DMS79 treated with DMSO at 0.1 percent for 48 hours (cell line): Measurements from ENCODE around the gene FIZ1.
"Not testable (repeated sequence)": the region's sequence is repeated elsewhere in the genome, so short reads cannot be mapped to it uniquely, and the experiment has no call there.

ENCODE experiments used
- DNase-seq: peaks from one replicate; lab custom pipeline; 2025; lab: John Stamatoyannopoulos, UW

The FIZ1 gene

DNA sequence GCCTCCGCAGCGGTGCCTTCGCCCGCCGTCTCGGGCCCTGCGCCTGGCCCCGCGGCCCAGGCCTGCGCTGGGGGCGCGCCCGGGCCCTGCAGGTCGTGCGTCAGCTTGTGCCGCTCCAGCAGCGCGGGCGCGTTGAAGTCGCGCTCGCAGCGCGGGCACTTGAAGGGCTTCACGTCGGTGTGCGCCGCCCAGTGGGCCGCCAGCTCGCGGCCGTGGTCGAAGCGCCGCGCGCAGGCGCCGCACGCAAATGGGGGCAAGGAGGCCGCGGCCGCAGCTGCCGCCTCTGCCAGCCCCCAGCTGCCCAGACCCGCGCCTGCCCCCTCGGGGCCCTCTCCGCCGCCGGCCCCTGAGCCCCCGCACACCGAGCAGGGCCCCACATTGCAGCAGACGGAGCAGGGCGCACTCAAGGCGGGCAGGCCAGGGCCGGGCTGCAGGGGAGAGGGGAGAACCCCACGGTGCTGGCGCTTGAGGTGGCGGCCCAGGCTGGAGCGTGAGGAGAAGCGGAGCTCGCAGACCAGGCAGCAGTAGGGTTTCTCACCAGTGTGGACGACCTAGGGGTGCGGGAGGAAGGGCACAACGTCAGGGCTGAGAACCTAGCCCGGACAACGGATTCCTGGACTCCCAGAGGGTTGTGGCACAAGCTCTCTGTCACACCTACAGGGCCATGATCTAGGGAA, 6.1 kb downstream of the FIZ1 start:
- DNase-seq, result no peak

DNA sequence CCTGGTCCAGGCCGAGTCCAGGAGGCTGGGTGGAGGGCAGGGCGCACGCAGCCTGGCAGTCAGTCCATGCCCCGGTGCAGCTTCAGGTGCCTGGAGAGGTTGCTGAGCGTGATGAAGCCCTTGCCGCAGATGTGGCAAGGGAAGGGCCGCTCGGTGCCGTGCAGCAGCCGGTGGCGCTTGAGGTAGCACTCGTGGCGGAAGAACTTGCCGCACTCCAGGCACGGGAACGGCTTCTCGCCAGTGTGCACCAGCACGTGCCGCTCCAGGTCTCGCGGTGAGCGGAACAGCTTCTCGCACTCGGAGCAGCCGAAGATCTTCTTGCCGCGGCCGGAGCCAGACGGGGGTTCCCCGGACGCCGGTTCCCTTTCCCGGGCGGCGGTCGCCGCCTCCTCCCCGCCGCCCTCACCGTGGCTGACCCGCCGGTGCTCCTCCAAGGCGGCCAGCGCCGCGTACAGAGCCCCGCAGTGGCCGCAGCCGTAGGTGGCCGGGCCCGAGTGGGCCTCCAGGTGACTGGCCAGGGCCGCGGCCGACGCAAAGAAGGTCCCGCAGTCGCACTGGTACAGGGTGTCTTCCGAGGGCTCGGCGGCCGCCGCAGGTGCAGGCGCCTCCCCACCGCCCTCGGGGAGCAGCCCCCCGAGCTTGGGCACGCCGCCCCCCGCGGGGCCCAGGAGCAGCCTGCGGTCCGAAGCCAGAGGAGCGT, 6.8 kb downstream of the FIZ1 start:
- no peak for DNase-seq

DNA sequence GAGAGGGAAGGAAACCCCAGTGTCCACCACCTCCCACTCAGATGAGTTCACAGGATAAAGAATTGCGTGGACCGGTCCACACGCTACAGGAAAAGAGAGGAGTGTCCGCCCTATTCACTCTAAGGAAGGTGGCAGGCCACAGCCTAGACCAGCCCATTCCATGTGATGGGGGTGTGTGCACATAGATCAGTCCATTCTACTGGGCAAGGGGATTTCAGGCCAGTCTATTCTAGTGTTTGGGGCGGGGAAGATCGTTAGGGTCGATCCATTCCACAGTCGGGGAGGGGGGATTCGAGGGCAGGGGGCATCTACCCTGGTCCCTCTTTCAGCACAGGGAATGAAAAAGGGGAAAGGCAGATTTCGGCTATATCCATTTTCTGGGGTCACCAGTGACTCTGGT, 7.8 kb downstream of the FIZ1 start:
- DNase-seq, result no peak

DNA sequence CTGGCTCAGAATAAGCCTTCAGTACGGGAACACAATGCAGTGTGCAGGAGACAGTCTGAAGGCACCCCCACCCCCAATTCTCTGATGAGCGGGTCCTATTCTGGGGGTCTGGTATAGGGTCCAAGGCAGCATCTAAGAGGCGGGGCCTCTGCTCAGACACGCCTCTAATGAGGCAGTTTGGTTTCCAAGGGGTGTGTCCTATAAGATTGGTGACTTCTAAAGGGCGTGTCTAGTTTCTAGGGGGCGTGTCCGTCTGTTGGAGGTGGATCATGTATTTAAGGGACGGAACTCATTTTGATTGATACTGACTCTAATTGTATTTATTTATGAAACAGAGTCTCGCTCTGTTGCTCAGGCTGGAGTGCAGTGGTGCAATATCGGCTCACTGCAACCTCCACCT, 8.7 kb downstream of the FIZ1 start:
- no peak for DNase-seq

DNA sequence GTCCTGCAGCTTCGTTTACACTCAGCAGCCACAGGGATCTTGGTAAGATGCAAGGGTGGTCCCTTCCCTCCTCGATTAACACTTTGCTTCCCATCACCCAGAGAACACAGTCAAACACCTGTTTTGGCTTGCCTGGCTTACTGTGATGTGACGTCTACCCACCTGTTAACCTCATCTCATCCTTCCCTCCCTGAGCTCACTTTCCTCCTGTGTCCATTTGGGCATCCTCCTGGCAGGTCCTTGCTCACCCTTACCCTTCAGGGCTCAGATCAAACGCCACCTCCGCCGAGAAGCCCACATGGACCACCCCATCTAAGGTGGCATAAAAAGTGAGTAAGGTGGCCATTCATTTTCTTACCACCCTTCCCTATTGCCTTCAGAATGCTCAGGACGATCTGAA, 9.2 kb downstream of the FIZ1 start:
- no peak for DNase-seq

DNA sequence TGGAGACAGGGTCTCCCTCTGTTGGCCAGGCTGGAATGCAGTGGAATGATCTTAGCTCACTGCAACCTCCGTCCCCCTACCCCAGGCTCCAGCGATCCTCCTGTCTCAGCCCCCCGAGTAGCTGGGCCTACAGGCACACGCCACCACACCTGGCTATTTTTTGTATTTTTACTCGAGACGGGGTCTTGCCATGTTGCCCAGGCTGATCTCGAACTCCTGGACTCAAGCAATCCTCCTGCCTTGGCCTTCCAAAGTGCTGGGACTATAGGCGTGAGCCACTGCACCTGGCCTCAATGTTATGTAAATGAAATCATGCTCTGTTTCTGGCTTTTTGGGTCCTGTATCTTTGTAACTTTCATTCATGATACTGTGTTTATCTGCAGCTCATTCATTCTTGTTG, 10.6 kb downstream of the FIZ1 start:
- DNase-seq, result no peak

DNA sequence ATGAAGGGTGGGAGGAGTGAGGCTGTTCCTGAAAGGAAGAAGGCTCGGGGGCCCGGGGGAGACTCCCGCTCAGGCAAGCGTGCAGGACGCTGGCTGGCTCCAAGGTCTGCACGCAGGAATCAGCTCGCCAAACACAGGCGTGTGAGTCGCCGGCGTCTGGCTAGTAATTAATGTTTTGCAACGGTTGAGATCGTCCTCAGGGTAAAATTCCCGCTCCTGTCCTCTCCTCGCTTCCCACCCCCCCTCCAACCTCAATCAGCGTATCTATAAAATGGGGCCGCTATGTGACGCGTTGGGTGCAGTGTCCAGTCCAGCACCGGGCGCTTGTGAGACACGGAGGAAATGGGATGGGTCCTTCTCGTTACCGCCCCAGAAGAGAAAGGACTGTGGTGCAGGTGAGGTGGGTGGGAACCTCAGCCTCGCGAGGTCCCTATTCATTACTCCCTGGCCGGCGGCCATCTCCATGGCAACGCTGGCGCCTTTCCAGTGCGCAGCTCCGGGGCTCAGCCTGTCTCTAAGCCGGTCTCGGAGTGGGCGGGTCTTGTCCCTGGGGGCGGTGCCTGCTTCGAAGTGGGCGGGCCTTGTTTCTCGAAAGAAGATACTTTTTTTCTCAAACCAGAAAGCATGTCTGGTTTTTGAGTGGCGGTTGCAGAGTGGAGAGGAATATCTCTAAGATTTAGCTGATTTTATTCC, 12.2 kb downstream of the FIZ1 start:
- DNase-seq, result peak; percentile 90

DNA sequence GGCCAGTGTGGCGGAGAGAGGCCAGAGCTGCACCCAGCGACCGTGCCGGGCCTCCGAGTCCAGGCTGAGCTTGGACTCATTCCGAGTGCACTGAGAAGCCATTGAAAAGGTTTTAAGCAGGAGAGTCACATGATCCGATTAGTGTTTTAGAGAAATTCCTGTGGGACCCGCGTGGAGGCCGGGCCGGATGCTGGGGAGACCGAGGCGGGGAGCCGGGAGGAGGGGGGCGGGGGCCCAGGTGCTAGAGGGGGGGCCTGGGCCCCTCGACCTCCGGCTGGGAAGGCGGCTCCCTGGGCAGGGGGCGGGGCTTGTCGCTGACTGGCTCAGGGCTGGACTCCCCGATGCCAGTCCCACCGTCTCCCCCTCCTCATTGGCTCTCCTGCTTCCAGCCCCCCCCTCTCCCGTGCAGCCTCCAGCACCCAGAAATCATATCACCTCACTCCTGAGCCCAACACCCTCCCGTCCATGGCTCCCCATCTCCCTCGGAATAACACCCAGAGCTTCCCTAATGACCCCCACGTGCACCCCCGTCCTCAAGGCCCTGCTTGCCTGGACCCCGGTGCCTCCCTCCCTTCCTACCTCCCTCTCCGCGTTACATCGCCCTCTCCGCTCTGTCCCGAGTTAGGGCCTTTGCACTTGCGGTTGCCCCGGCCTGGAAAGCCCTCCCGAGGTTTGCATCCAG, 13.5 kb downstream of the FIZ1 start:
- DNase-seq, result peak; percentile 33

DNA sequence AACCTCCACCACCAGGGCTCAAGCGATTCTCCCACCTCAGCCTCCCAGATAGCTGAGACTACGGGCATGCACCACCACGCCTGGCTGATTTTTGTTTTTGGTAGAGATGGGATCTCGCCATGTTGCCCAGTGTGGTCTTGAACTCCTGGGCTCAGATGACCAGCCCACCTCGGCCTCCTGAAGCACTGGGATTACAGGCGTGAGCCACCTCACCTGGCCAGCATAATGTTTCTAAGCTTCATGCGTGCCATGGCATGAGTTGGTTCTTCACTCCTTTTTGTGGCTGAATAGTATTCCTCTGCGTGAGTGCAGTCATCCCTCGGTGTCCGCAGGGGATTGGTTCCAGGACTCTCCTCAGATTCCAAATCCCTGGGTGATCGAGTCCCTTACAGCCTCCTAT, 14.4 kb downstream of the FIZ1 start:
- DNase-seq, result no peak

DNA sequence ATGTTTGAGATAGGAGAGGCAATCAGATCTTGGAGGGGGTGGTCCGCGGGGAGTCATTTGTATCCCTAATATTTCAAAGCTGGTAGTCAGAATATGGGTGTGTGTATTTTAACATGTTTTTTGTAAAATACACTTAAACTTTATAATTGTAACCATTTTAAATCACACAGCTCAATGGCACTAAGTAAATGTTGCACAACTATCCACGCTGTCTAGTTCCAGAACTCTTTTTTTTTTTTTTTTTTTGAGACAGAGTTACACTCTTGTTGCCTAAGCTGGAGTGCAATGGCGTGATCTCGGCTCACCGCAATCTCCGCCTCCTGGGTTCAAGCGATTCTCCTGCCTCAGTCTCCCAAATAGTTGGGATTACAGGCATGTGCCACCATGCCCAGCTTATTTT, 15.4 kb downstream of the FIZ1 start:
- DNase-seq, result not testable (repeated sequence)

DNA sequence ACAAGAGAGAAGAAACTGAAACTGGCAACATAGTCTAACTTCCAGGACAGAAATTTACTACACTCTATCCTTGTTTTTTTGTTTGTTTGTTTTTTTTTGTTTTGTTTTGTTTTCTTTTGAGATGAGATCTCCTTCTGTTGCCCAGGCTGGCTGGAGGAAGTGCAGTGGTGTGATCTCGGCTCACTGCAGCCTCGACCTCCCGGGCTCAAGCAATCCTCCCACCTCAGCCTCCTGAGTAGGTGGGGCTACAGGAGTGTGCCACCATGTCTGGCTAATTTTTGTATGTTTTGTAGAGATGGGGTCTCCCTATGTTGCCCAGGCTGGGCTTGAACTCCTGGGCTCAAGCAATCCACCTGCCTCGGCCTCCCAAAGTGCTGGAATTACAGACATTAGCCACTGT, 17.0 kb downstream of the FIZ1 start:
- DNase-seq, result not testable (repeated sequence)

DNA sequence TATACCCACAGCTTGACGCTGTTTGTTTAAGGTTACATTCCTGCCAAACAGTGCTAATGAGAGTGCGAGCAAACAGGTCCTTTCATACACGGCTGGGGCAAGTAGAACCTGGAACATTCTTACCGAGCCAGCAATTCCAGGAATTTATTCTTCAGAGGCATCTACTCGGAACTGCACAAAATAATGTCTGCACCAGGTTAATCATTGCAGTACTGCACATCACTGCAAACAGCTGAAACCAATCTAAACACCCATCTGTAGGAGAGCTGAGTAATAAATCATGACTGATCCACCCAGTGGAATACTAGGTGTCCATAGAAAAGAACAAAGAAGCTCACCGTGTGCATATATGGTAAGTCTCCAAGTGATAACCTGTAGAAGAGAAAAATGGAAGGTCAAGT, 17.5 kb downstream of the FIZ1 start:
- DNase-seq, result peak; percentile 2

DNA sequence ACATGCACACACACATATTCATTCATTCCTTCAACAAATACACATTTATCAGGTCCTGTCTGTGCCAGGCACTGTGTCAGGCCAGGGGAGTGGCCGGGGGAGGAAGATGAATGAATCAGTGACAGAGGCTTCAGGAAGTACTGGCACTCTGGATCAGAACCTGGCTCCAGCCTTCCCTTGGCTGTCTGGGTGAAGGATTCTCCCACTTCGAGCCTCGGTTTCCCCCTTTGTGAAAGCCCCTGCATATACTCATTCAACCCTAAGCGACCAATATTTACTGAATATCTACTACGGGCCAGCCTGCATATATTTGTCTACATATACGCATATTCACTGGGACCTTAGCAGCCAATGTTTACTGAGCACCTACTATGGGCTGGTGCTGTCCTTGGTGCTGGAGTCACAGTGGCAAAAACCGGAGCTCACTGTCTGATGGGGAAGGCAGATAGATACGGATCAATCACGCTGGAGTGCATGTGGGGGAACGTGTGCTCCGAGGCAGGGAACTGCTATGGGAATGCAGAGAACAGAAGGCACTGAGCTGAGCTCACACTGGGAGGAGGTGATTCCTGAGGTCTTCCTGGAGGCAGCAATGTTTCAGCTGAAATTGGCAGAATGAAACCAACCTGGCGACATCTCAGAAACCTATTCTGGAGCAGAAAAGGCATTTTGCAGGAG, 18.0 kb downstream of the FIZ1 start:
- DNase-seq, result no peak

DNA sequence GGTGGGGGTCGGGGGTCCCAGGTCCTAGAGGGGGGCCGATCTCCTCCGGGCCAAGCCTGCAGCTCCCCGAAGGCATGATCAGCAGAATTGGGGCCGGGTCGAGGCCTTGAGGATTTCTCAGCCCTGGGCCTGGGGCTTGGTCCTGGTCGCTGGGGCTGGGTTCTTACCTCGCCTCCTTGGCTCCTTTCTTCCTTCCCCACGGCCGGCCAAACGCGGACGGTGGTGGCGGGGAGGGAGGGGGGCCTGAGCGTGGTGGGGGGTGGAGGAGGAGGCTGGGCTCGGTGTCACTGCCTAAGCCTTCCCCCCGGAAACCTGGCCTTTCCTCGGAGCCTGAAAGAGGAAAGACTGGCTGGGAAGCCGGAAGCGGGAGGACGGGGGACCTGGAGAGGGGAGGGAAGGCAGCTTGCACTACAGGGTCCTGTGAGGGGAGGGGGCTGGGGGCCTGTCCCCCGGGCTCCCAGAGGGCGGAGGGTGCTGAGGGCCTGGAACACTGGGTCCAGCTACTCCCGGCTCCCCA, 18.6 kb downstream of the FIZ1 start, which contains the start of gene ZNF579:
Gene ZNF579 (minus strand): TSS at position 221 of the 517 bp plus-strand sequence. CDS start 1,209 bp downstream, outside the sequence.
- DNase-seq, result peak; percentile 88

DNA sequence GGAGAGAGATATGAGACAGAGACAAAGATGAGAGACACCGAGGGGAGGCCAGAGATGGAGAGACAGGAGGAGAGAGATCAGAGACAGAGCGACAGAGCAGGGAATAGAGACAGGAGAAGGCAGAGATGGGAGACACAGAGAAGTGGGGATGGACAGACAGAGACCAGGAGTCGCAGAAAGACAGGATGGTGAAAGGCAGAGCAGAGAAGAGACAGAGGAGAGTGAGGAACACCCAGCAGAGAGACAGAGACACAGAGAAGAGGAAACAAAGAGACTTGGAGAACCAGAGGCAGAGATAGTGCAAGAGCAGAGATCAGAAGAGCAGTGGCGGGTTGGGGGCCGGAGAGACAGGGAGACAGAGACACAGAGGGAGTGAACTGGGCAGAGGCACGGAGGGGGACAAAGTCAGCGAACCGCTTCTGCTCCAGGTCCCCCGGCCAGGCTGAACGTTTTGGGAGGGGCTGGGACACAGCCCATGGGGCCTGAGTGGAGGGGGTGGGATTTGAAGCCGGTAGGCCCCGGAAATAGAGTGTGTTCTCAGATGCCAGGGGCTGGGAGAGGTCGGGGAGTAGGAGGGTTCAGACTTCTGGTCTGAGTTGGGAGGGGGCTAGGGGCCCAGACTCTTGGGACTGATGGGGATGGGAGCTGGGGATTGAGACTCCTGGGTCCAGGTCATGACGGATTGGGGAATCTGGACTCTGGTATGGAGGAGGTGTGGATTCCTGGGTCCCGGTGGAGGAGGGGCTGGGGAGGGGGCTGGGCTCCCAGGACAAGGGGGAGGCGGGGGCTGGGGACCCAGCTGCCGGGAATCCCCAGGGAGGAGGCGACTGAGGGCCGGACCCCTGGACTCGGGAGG, 19.3 kb downstream of the FIZ1 start:
- peak; percentile 3 for DNase-seq

DNA sequence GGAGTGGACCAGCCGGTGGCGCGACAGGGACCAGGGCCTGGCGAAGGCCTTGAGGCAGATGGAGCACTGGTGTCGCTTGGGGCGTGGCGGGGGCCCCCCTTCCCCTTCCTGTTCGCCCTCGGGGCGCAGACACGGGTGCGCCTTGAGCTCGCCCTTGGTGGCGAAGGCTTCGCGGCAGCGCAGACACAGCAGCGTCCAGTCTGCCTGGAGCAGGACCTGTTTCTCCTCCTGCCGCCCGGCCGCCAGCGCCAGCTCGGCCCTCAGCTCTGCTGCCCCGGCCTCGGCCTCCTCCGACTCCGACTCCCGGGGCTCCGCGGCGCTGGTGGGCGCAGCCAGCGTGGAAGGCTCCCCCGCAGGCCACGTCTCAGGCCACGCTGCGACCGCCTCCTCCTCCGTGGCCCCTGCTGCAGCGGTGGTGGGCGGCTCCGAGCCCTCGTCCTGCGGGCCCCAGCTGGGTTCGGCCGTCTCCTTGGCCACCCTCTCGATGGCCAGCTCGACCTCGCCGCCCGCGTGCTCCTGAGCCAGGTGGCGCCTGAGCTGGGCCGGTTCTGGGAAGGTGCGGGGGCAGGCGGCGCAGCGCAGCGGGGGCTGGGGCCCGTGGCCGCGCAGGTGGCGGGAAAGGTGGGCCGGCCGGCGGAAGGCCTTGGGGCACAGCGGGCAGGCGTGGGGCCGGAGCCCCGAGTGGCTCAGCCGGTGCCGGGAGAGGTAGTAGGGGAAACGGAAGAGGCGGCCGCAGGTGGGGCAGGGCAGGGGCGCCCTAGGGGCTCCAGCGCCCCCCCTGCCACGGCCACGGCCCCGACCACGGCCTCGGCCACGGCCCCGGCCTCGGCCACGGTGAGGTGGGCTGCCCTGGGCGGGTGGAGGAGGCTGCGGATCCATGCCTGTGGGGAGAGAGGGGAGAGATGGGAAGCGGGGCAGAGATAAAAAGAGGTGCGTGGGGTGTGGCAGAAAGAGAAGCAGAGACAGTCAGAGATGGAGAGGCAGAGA, 20.3 kb downstream of the FIZ1 start:
- DNase-seq, result no peak

DNA sequence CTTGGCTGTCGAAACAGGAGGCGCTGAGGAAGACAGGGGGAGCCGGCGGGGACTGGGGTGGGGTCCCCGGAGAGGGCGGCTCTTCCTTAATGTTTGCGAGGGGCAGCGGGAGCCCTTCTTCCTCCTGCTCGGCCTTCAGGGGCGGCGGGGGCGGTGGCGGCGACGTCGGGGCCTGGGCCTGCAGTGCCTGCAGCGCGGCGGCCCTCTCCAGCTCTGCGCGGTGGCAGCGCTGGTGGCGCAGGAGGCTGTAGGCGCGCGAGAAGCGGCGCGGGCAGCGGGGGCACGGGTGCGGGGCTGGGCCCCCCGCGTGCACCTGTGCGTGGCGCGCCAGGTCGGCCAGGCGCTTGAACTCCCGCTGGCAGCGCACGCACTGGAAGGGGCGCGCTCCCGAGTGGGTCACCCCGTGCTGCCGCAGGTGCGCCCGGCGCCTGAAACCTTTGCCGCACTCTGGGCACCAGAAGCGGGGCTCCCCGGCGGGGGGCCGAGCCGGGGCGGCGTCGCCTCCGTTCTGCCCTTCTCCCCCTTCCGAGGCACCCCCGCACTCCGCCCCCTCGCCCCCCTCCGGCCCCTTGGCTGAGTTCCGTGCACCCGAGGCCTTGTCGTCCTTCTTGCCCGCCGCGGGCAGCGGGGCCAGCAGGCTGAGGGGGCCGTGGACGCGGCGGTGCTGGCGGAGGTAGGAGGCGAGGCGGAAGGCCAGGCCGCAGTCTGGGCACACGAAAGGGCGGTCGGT, 21.1 kb downstream of the FIZ1 start:
- no peak for DNase-seq

DNA sequence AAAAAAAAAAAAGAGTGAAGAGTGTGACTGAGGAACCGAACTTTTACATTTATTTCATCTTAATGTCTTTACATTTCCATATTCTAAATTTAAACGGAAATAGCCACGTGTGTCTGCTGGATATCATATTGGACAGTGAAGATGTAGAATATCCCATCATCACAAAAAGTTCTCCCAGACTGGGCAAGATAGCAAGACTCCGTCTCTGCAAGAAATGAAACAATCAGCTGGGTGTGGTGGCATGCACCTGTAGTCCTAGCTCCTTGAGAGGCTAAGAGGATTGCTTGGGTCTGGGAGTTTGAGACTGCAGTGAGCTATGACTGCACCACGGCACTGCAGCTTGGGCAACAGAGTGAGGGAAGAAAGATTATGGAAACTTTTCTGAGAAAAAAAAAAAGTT, 22.6 kb downstream of the FIZ1 start:
- DNase-seq, result no peak

DNA sequence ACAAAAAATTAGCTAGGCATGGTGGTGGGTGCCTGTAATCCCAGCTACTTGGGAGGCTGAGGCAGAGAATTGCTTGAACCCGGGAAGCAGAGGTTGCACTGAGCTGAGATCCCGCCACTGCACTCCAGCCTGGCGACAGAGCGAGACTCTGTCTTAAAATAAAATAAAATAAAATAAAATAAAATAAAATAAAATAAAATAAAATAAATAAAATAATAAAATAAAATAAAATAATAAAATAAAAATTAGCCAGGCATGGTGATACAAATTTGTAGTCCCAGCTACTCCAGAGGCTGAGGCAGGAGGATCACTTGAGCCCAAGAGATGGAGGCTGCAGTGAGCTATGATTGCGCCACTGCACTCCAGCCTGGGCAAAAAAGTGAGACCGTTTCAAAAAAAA, 25.4 kb downstream of the FIZ1 start:
- not testable (repeated sequence) for DNase-seq
